B cell (primary cell): ENCODE results near the gene TIMM44.

Experiments used
- EZH2 ChIP-seq: IDR thresholded peaks from 2 replicates; pipeline ENCODE4 v1.6.1; 2012; ENCODE audit warnings: borderline replicate concordance, low read depth, mild to moderate bottlenecking, moderate library complexity, low read length; ENCODE audit not compliant: insufficient read depth, poor library complexity, severe bottlenecking
- TF ChIP-seq, protein P1 (sequence below): fragments of 200-600 bp; IDR thresholded peaks from one replicate; pipeline ENCODE4 v1.8.0; 2022; ENCODE audit warnings: antibody characterized with exemption, mild to moderate bottlenecking

DNA sequence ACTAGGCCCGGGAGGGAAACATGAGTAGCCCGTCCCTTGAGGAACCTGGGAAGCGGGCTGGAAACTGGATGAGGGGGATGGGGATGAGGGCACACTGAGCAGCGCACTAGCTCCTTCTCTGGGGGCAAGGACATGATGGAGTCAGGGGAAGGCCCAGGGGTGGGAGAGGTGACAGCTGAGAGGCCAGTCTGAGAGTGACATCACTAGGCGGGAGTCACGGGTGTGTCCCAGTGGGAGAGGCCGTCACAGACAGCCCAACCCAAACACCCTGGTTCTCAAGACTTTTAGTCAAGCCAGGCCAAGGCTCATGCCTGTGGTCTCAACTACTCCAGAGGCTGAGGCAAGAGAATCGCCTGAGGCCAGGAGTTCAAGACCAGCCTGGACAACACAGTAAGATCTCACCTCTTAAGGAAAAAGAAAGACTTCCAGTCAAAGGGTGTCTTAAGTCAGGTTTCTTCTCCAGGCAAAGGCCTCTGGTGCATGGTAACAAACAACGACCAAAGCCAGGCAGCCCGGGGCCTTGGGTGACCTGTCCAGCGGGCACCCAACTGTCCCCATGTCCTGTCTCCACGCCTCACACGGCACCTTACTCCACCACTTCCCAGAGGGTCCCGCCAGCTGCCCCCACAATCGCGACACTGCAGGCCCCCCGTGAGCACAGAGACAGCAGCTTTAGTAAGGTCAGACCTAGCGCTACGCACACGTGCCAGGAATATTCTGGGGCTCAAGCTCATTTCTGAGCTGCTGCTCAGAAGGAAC, 25.5 kb upstream of the TIMM44 start:
- TF ChIP-seq, protein P1, sequence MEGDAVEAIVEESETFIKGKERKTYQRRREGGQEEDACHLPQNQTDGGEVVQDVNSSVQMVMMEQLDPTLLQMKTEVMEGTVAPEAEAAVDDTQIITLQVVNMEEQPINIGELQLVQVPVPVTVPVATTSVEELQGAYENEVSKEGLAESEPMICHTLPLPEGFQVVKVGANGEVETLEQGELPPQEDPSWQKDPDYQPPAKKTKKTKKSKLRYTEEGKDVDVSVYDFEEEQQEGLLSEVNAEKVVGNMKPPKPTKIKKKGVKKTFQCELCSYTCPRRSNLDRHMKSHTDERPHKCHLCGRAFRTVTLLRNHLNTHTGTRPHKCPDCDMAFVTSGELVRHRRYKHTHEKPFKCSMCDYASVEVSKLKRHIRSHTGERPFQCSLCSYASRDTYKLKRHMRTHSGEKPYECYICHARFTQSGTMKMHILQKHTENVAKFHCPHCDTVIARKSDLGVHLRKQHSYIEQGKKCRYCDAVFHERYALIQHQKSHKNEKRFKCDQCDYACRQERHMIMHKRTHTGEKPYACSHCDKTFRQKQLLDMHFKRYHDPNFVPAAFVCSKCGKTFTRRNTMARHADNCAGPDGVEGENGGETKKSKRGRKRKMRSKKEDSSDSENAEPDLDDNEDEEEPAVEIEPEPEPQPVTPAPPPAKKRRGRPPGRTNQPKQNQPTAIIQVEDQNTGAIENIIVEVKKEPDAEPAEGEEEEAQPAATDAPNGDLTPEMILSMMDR: no peak
- no peak for TF ChIP-seq EZH2
